Stimulated activated CD4-positive, alpha-beta T cell treated with anti-CD3 and anti-CD28 coated beads, Interleukin-12 subunit alpha, Interleukin-12 subunit beta, amount 100 ng/mL, for 24 hours (primary cell): ENCODE results near the gene PCNP.
A peak's percentile ranks its signal among the peaks of the same experiment; 100 is the strongest.
"Not testable (repeated sequence)": the region's sequence is repeated elsewhere in the genome, so short reads cannot be mapped to it uniquely, and the experiment has no call there.

Experiments used
- DNase-seq, 2 experiments: peaks; one replicate each; pipeline ENCODE4 v3.0.0-alpha.2; 2020; ENCODE audit warnings: low read depth in 2 of 2

Gene PCNP, protein sequence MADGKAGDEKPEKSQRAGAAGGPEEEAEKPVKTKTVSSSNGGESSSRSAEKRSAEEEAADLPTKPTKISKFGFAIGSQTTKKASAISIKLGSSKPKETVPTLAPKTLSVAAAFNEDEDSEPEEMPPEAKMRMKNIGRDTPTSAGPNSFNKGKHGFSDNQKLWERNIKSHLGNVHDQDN

GRCh38 chr3:101573449-101574387 lies at the start of gene PCNP:
PCNP (plus strand) TSS chr3:101574180; CDS start chr3:101574216, 36 bp downstream.
- peak; percentile 98 to 99 for DNase-seq

- no peak for DNase-seq
Observed at GRCh38 chr3:101527441-101527840, 46.5 kb upstream of the PCNP start.

DNA sequence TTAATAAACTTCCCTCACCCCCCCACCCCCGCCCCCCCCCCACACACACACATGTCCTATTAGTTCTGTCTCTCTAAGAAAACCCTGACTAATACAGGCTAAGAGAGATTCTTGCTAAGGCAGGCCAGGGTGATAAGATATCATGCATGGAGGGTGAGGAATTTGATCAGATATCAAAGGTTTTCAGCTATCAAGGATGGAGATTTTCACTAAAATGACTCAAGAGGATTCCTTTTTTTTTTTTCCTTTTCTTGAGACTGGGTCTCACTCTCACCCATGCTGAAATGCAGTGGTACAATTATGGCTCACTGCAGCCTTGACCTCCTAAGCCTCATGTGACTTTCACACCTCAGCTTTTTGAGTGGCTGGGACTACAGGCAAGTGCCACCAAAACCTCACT lies 46.1 kb upstream of the PCNP start:
- DNase-seq: no peak

- no peak for DNase-seq
Observed at GRCh38 chr3:101529816-101530685, 43.9 kb upstream of the PCNP start.

- DNase-seq: no peak
Observed at GRCh38 chr3:101530686-101531047, 43.3 kb upstream of the PCNP start.

- DNase-seq: no peak
Observed at GRCh38 chr3:101531473-101532086, 42.4 kb upstream of the PCNP start.

- DNase-seq: no peak
Observed at GRCh38 chr3:101532783-101533602, 41.0 kb upstream of the PCNP start.

GRCh38 chr3:101533603-101533968 lies 40.4 kb upstream of the PCNP start:
- DNase-seq: no peak

- no peak for DNase-seq
Observed at GRCh38 chr3:101535221-101535620, 38.8 kb upstream of the PCNP start.

- no peak for DNase-seq
Observed at GRCh38 chr3:101536266-101536665, 37.7 kb upstream of the PCNP start.

DNA sequence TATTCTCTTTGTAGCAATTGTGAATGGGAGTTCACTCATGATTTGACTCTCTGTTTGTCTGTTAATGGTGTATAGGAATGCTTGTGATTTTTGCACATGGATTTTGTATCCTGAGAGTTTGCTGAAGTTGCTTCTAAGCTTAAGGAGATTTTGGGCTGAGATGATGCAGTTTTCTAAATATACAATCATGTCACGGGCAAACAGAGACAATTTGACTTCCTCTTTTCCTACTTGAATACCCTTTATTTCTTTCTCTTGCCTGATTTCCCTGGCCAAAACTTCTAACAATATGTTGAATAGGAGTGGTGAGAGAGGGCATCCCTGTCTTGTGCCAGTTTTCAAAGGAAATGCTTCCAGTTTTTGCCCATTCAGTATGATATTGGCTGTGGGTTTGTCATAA lies 37.0 kb upstream of the PCNP start:
- DNase-seq: not testable (repeated sequence)

DNA sequence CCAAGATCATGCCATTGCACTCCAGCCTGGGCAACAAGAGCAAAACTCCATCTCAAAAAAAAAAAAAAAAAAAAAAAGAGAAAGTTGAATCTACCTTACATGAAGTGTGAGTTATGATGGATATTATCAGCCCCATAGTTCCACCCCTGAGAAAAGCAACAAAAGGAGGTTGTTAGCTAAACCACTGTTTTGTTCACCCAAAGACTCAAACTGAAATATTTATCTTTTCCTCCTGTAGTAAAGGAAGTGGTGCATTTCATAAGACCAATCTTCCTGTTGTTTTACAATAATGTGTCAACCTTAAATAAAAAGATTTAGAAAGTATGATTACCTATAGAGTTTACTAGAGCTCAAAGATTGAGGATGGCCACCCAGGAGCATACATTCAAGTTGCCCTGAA lies 31.0 kb upstream of the PCNP start:
- DNase-seq: no peak

DNA sequence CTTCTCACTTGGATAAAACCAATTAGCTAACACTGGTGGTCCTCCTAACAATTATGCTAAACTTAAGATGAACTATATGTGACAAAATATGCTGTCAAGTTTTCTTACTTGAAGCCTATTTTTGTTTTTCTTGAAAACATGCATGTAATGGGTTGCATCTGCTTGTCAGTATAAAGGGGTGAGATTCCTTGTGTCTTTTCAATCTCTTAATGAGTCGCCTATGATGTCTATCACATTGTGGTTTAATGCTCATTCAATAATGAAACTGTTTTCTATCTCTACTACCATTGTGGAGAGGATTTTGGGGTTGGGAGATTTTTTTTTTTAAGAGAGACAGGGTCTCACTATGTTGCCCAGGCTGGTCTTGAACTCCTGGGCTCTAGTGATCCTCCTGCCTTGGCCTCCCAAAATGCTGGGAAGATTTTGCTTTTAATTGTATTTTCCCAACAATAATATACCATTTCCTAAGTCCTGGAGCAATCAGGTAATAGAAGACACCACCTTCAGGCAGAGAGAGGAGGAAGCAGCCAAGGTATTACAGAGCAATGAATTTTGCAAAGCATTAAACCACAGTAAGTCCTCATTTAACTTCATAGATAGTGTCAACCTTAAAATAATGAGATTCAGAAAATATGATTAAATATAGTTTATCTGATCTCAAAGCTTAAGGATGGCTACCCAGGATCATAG lies 29.7 kb upstream of the PCNP start:
- DNase-seq: no peak

GRCh38 chr3:101548527-101549105 lies 25.4 kb upstream of the PCNP start:
- DNase-seq: no peak

DNA sequence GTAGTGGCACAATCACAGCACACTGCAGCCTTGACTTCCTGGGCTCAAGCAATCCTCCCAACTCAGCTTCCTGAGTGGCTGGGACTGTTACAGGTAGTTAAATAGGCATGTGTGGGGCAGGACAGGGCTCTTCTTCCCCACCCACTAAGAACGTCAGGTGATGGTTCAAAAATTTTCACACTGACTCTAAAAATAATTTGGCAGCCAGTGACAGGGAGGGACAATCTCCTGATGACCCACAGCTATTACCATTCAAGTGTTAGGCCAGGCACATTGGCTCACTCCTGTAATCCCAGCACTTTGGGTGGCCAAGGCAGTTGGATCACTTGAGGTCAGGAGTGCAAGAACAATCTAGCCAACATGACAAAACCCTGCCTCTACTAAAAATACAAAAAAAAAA lies 24.5 kb upstream of the PCNP start:
- DNase-seq: no peak

DNA sequence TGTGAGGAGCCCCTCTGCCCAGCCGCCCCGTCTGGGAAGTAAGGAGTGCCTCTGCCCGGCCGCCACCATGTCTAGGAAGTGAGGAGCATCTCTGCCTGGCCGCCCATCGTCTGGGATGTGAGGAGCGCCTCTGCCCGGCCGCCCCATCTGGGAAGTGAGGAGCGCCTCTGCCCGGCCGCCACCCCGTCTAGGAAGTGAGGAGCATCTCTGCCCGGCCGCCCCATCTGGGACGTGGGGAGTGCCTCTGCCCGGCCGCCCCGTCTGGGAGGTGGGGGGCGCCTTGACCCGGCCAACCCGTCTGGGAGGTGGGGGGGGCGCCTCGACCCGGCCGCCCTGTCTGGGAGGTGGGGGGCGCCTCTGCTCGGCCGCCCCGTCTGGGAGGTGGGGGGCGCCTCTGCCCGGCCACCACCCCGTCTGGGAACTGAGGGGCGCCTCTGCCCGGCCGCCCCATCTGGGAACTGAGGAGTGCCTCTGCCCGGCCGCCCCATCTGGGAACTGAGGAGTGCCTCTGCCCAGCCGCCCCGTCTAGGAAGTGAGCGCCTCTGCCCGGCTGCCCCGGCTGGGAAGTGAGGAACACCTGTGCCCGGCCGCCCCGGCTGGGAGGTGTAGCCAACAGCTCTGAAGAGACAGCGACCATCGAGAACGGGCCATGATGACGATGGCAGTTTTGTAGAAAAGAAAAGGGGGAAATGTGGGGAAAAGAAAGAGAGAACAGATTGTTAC lies 22.5 kb upstream of the PCNP start:
- not testable (repeated sequence) for DNase-seq

- not testable (repeated sequence) for DNase-seq
Observed at GRCh38 chr3:101553381-101553780, 20.6 kb upstream of the PCNP start.

DNA sequence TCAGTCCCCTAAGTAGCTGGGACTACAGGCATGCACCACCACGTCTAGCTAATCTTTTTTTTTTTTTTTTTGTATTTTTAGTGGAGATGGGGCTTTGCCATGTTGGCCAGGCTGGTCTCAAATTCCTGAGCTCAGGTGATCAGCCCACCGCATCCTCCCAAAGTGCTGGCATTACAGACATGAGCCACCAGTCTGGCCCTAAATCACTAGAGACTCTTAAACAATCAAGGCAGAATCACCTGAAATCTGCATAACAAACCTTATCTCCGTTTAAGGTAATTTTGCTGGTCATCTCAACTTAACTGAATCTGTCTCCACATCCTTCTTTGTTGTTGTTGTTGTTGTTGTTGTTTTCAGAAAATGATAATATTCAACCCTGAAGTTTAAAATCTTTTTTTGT lies 17.9 kb upstream of the PCNP start:
- DNase-seq: no peak

- peak; percentile 88 to 90 for DNase-seq
Observed at GRCh38 chr3:101561630-101562328, 12.2 kb upstream of the PCNP start, which contains the start of gene TRMT10C. TRMT10C (plus strand) TSS chr3:101561868; CDS start chr3:101564782, 2,914 bp downstream.
